Neural crest cell (in vitro differentiated cells): Measurements from ENCODE around the gene ORC2. TPM values are rescaled to one million over a fixed set of nuclear protein-coding genes. Genes with fewer than 3 reads are reported as not detected.
A peak's percentile ranks its signal among the peaks of the same experiment; 100 is the strongest.
"Not testable (repeated sequence)": the region's sequence is repeated elsewhere in the genome, so short reads cannot be mapped to it uniquely, and the experiment has no call there.

Experiments used
- DNase-seq: peaks from one replicate; pipeline ENCODE4 v3.0.0; 2021; ENCODE audit warnings: low read depth, mixed read lengths, low spot score
- H3K27ac Mint-ChIP-seq: one replicate; pipeline ENCODE4 v1.8.0; 2021; ENCODE audit warnings: mild to moderate bottlenecking, mixed read lengths; ENCODE audit not compliant: unreplicated experiment
- H3K27me3 Mint-ChIP-seq: 2 replicates; pipeline ENCODE4 v1.8.0; 2021; ENCODE audit warnings: low read depth, mild to moderate bottlenecking, mixed read lengths
- H3K36me3 Mint-ChIP-seq: 2 replicates; pipeline ENCODE4 v1.8.0; 2021; ENCODE audit warnings: low read depth, mild to moderate bottlenecking, mixed read lengths
- H3K4me1 Mint-ChIP-seq: 2 replicates; pipeline ENCODE4 v1.8.0; 2021; ENCODE audit warnings: mixed read lengths
- H3K4me3 Mint-ChIP-seq: one replicate; pipeline ENCODE4 v1.8.0; 2021; ENCODE audit warnings: mild to moderate bottlenecking, mixed read lengths
- H3K9me3 Mint-ChIP-seq: 2 replicates; pipeline ENCODE4 v1.8.0; 2021; ENCODE audit warnings: mixed read lengths
- total RNA-seq: library from RNA; stranded (reverse); gene quantifications from 2 replicates; pipeline ENCODE4 v1.2.1, GENCODE V29; 2021
- TF ChIP-seq, protein P1 (sequence below): fragments of 200-600 bp; sonication (generic); conservative IDR thresholded peaks from 2 replicates; pipeline ENCODE4 v1.5.0; 2021; ENCODE audit warnings: antibody characterized with exemption, mild to moderate bottlenecking

The ORC2 gene
- total RNA-seq, 1 donor from 2014 or later: 30.9 TPM

GRCh38 chr2:200909958-200910357 is 53.5 kb downstream of the ORC2 start:
- peaks cover 9% of the 10 kb centered on the region for H3K36me3 Mint-ChIP-seq
- H3K4me3 Mint-ChIP-seq: no peak overlapping the region
- H3K27ac Mint-ChIP-seq: no peak overlapping the region
- no peaks in the 10 kb centered on the region for H3K4me1 Mint-ChIP-seq
- no peak for DNase-seq
- TF ChIP-seq, protein P1, sequence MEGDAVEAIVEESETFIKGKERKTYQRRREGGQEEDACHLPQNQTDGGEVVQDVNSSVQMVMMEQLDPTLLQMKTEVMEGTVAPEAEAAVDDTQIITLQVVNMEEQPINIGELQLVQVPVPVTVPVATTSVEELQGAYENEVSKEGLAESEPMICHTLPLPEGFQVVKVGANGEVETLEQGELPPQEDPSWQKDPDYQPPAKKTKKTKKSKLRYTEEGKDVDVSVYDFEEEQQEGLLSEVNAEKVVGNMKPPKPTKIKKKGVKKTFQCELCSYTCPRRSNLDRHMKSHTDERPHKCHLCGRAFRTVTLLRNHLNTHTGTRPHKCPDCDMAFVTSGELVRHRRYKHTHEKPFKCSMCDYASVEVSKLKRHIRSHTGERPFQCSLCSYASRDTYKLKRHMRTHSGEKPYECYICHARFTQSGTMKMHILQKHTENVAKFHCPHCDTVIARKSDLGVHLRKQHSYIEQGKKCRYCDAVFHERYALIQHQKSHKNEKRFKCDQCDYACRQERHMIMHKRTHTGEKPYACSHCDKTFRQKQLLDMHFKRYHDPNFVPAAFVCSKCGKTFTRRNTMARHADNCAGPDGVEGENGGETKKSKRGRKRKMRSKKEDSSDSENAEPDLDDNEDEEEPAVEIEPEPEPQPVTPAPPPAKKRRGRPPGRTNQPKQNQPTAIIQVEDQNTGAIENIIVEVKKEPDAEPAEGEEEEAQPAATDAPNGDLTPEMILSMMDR: no peak
- H3K27me3 Mint-ChIP-seq: no peaks in the 10 kb centered on the region
- H3K9me3 Mint-ChIP-seq: no peaks in the 10 kb centered on the region

GRCh38 chr2:200905618-200906296 is 57.7 kb downstream of the ORC2 start:
- H3K27me3 Mint-ChIP-seq: no peaks in the 10 kb centered on the region

DNA sequence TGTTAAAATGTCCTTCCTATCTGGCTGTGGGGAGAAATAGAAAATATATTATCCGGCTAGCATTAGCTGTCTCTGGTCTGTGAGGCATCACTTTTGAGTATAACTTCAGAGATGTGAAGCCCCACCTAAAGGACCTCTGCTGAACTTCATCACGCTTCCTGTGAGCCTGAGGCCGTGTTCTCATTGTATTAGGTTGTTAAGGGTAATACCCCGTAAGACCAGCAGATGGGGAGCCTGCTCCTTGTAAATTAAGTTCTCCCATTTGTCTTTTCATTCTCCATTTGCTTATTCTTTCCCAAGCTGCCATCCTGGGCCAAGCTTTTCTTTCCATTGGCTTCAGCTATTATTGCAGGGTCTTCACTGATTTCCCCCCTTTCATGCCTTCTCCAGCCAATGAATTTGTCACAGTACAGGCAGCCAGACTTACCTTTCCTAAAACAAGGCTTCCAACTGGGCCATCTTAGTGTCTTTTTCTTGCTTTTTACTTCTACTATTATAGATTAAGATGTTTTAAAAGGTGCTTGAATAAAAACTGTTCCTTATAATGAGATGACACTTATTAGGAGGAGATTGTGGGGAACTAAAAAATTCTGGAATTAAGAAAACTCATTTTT is 61.9 kb downstream of the ORC2 start:
- TF ChIP-seq, protein P1: peak; percentile 81
- H3K36me3 Mint-ChIP-seq: peaks cover 7% of the 10 kb centered on the region

More at GRCh38 chr2:200905618-200906296, 57.7 kb downstream of the ORC2 start:
- H3K36me3 Mint-ChIP-seq: no peaks in the 10 kb centered on the region
- peak; percentile 58 for DNase-seq
- no peak overlapping the region for H3K4me3 Mint-ChIP-seq
- TF ChIP-seq, protein P1: peak; percentile 70
- H3K4me1 Mint-ChIP-seq: no peaks in the 10 kb centered on the region
- no peak overlapping the region for H3K27ac Mint-ChIP-seq
- no peaks in the 10 kb centered on the region for H3K9me3 Mint-ChIP-seq

GRCh38 chr2:200899482-200899881 is 64.0 kb downstream of the ORC2 start:
- no peak for DNase-seq
- TF ChIP-seq, protein P1: no peak
- no peaks in the 10 kb centered on the region for H3K9me3 Mint-ChIP-seq
- no peak overlapping the region for H3K27ac Mint-ChIP-seq
- no peaks in the 10 kb centered on the region for H3K27me3 Mint-ChIP-seq
- H3K4me3 Mint-ChIP-seq: no peak overlapping the region
- H3K36me3 Mint-ChIP-seq: peaks cover 12% of the 10 kb centered on the region
- H3K4me1 Mint-ChIP-seq: no peaks in the 10 kb centered on the region

More for the DNA sequence above, 61.9 kb downstream of the ORC2 start:
- Mint-ChIP-seq H3K4me1 (no peaks in the 10 kb centered on the region), H3K9me3 (no peaks in the 10 kb centered on the region), H3K4me3 (no peak overlapping the region), H3K27ac (no peak overlapping the region), H3K27me3 (no peaks in the 10 kb centered on the region)
- DNase-seq: peak; percentile 57

GRCh38 chr2:200888704-200889625 is 74.5 kb downstream of the ORC2 start, which contains the start of the genes NIF3L1 and PPIL3:
TSS of gene NIF3L1 (plus strand) at chr2:200889371. CDS start at chr2:200891944, 2,573 bp downstream.
TSS of gene PPIL3 (minus strand) at chr2:200889077. CDS start at chr2:200887615, 1,462 bp downstream.
- H3K36me3 Mint-ChIP-seq: peaks cover 6% of the 10 kb centered on the region
- DNase-seq: peak; percentile 90
- no peaks in the 10 kb centered on the region for H3K27me3 Mint-ChIP-seq
- H3K4me3 Mint-ChIP-seq: peak within 1 kb of the TSS; percentile 98
- TF ChIP-seq, protein P1: no peak
- H3K9me3 Mint-ChIP-seq: no peaks in the 10 kb centered on the region
- peaks cover 57% of the 10 kb centered on the region for H3K4me1 Mint-ChIP-seq
- peak within 1 kb of the TSS; percentile 99 for H3K27ac Mint-ChIP-seq

- H3K4me3 Mint-ChIP-seq: peak overlapping the region; percentile 18
- H3K27me3 Mint-ChIP-seq, H3K27ac Mint-ChIP-seq, H3K36me3 Mint-ChIP-seq, DNase-seq, H3K9me3 Mint-ChIP-seq, H3K4me1 Mint-ChIP-seq: not testable (repeated sequence)
These were observed 81.7 kb downstream of the ORC2 start for GRCh38 chr2:200881715-200882249.
